Inferior parietal cortex (tissue), 1 donor: ENCODE measurements around the gene PMS1.
"Not testable (repeated sequence)": the region's sequence is repeated elsewhere in the genome, so short reads cannot be mapped to it uniquely, and the experiment has no call there.

Experiments used
- DNase-seq: peaks from one replicate; pipeline ENCODE4 v3.0.0-alpha.2; 2016; ENCODE audit errors: extremely low spot score

The PMS1 gene

GRCh38 chr2:189818249-189819038, 34.2 kb downstream of the PMS1 start:
- DNase-seq = no peak

GRCh38 chr2:189819297-189819704, 35.1 kb downstream of the PMS1 start:
- no peak for DNase-seq

GRCh38 chr2:189821953-189822748, 37.9 kb downstream of the PMS1 start:
- DNase-seq = no peak

- DNase-seq = no peak
Measured at GRCh38 chr2:189824694-189825396, 40.6 kb downstream of the PMS1 start.

- DNase-seq = no peak
Measured at GRCh38 chr2:189826039-189826438, 41.8 kb downstream of the PMS1 start.

GRCh38 chr2:189829102-189829833, 45.0 kb downstream of the PMS1 start:
- DNase-seq = no peak

- DNase-seq = no peak
Measured at GRCh38 chr2:189830510-189830909, 46.3 kb downstream of the PMS1 start.

GRCh38 chr2:189834059-189834458, 49.8 kb downstream of the PMS1 start:
- no peak for DNase-seq

GRCh38 chr2:189834642-189835041, 50.4 kb downstream of the PMS1 start:
- not testable (repeated sequence) for DNase-seq

GRCh38 chr2:189835855-189836558, 51.8 kb downstream of the PMS1 start:
- peak; percentile 20 for DNase-seq

- DNase-seq = no peak
Measured at GRCh38 chr2:189836644-189837043, 52.4 kb downstream of the PMS1 start.

GRCh38 chr2:189837326-189837725, 53.1 kb downstream of the PMS1 start:
- no peak for DNase-seq

GRCh38 chr2:189841019-189841418, 56.8 kb downstream of the PMS1 start:
- no peak for DNase-seq

- no peak for DNase-seq
Measured at GRCh38 chr2:189848276-189848675, 64.0 kb downstream of the PMS1 start.

- DNase-seq = no peak
Measured at GRCh38 chr2:189849550-189849949, 65.3 kb downstream of the PMS1 start.

GRCh38 chr2:189851174-189851826, 67.0 kb downstream of the PMS1 start:
- DNase-seq = no peak

GRCh38 chr2:189854187-189854586, 69.9 kb downstream of the PMS1 start:
- DNase-seq = no peak

GRCh38 chr2:189854940-189855339, 70.7 kb downstream of the PMS1 start:
- no peak for DNase-seq

GRCh38 chr2:189858291-189858690, 74.0 kb downstream of the PMS1 start:
- DNase-seq = no peak

GRCh38 chr2:189860161-189860560, 75.9 kb downstream of the PMS1 start:
- DNase-seq = no peak

- DNase-seq = no peak
Measured at GRCh38 chr2:189862751-189863150, 78.5 kb downstream of the PMS1 start.
